GM21786 (cell line): Measurements from ENCODE around the gene PRKAG3.
A peak's percentile ranks its signal among the peaks of the same experiment; 100 is the strongest.

Experiments used
- ATAC-seq: cut with Tn5 transposase; IDR thresholded peaks from one replicate; pipeline ENCODE4 v1.9.1; 2021; ENCODE audit not compliant: unreplicated experiment

Gene PRKAG3

DNA sequence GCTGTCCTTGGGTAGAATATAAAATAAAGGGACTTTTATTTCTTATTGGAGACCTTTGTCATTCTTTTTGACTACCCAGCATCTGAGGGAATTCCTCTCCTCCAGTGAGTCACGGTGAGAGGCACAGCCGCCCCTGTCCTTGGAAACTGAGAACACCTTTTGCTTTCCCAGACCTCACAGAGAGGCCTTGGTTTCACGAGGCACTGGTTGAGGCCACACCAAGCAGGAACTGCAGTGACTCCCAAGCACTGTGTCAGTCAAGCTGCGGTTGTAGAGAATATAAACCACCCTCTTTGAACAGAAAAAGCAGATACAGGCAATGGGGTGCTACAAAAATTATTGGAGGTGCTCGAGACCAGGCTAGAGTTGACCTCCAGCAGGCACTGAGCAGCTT lies 16.4 kb downstream of the PRKAG3 start:
- ATAC-seq = no peak

DNA sequence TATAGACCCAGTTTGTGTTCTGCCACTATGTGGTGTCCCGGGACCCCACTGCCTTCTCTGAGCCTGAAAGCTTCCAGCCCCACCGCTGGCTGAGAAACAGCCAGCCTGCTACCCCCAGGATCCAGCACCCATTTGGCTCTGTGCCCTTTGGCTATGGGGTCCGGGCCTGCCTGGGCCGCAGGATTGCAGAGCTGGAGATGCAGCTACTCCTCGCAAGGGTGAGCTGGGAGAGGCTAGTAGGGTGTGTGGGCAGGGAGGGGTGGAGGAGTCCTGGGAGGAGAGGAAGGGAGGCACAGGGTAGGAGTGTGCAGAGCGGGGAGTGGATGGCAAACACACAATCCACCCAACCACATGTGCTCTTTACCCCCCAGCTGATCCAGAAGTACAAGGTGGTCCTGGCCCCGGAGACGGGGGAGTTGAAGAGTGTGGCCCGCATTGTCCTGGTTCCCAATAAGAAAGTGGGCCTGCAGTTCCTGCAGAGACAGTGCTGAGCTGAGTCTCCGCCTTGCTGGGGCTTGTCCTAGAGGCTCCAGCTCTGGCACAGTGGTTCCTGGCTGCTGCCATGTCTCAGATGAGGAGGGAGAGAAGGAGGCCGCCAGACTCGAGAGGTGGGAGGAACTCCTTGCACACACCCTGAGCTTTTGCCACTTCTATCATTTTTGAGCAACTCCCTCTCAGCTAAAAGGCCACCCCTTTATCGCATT lies 16.9 kb downstream of the PRKAG3 start:
- ATAC-seq = no peak

DNA sequence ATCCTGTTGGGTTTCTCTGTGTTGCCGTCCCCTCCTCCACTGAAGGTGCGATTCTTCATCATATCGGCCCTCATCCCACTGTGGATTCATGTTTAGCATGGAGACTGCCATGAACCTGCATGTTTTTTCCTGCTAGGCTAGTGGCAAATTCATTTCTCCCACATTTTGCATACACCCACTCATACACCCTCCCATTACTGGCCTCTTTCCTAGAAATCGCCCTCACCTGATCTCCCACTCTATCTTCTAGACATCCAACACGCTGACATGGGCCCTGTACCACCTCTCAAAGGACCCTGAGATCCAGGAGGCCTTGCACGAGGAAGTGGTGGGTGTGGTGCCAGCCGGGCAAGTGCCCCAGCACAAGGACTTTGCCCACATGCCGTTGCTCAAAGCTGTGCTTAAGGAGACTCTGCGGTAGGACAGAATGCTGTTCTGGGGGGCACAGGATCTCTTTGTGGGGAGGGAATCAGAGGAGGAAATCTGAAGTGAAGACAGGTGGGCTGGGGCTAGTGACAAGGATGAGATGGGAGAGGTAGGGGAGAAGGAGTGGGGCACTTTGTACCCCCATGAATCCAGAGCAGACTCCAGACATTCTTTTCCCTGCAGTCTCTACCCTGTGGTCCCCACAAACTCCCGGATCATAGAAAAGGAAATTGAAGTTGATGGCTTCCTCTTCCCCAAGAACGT lies 17.7 kb downstream of the PRKAG3 start:
- no peak for ATAC-seq

DNA sequence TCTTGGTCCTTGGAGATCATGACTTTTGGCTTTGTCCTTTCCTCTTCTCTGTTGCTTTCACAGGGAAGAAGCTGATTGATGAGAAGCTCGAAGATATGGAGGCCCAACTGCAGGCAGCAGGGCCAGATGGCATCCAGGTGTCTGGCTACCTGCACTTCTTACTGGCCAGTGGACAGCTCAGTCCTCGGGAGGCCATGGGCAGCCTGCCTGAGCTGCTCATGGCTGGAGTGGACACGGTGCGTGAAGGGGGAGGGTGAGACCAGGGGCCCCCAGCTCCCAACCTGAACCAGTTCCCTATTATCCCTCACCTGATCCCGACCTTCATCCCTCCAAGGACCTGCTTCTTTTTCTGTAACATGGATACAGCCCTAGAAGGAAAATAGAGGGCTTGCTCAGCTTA lies 18.7 kb downstream of the PRKAG3 start:
- no peak for ATAC-seq

DNA sequence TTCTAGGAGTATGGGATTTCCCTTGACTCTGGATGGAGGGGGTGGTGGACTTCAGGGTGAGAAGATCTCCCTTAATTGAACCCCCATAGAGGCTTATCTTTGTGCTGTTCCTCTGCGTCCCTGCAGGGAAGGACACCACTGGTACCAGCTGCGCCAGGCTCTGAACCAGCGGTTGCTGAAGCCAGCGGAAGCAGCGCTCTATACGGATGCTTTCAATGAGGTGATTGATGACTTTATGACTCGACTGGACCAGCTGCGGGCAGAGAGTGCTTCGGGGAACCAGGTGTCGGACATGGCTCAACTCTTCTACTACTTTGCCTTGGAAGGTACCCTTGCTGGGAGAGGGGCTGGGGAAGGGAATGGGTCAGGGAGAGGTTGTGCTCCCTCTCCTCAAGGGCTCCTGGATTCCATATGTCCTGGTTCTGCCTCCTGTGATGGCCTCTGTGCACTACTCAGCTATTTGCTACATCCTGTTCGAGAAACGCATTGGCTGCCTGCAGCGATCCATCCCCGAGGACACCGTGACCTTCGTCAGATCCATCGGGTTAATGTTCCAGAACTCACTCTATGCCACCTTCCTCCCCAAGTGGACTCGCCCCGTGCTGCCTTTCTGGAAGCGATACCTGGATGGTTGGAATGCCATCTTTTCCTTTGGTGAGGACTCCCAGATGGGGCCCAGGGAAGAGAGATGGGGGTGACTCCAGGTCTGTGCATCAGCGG lies 19.3 kb downstream of the PRKAG3 start:
- no peak for ATAC-seq

DNA sequence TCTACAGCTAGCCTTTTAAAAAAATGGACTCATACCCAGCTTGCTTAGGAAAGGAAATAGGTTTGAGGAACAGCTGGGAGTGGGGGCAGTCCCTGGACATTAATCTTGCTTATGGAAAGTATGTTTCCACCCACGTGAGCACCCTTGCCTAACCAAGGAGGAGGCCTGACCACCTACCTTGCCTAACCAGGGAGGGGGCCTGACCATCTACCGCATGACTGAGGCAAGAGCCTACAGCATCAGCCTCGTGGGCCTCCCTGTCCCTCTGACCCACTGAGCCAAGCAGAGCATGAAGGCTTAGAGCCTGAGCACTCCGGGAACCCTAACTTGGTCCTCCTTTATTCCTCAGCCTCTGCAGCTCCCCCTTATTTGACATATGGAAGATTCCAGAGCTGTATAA lies 20.2 kb downstream of the PRKAG3 start:
- ATAC-seq = no peak

DNA sequence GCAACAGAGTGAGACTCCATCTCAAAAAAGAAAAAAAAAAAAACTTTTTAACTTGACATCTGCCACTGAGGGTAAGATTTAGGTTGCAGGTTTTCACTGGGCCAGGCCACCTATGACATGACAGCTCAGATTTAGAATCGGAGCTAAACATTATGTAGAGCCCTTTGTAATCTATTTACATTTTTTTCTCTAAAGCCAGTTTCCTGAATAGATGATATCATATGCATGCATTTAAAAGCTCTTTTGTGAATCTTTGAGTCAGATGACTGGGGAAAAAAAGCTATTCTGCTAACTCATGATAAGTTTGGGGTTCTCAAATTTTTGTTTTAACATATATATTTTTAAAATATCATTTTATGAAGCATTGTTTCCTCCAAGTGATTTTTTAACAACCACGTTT lies 21.3 kb downstream of the PRKAG3 start:
- ATAC-seq = no peak

DNA sequence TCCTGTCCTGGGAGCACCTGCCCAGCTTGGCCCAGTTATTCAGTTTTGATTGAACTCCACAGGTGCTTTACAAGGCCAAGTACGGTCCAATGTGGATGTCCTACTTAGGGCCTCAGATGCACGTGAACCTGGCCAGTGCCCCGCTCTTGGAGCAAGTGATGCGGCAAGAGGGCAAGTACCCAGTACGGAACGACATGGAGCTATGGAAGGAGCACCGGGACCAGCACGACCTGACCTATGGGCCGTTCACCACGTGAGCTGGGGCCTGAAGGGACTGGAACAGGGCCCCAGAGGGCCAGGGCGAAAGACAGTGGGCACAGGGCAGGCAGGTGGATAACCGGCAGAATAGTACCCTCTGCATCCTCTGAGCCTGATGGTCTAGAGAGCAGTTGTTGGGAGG lies 22.1 kb downstream of the PRKAG3 start:
- no peak for ATAC-seq

DNA sequence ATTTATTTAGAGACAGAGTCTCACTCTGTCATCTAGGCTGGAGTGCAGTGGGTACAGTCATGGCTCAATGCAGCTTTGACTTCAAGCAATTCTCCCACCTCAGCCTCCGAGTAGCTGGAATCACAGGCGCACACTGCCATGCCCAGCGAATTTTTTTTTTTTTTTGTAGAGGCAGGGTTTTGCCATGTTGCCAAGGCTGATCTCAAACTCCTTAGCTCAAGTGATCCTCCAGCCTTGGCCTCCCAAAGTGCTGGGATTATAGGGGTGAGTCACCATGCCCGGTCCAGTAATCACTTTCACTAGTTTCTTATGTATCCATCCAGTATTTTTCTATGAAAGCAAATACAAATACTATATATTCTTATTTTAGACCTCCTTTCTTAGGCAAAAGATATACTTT lies 24.0 kb downstream of the PRKAG3 start:
- ATAC-seq = no peak

DNA sequence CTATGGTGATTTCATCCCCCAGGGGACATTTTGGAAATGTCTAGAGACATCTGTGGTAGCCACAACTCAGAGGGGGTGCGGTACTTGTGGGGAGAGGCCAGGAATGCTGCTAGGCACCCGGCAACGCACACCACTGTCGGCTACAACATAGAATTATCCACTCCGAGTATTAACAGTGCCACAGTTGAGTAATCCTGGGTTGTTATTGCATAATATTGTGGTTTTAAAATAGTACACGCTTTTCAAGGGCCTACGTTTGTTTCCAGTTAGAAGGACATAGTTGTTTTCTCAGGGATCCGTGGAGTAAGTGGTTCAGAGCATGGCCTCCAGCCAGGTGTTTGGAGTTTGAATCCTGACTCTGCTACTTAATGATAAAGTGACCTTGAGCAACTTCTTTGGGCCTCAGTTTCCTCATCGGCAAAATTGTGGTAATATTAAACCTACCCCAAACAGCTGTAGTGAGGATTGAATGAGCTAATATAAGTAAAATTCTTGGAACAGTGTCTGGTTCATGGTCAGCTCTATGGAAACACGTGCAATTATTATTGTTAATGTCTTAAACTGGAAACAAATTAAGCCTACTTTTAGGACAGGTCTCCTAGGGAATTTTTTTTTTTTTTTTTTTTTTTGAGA lies 25.1 kb downstream of the PRKAG3 start:
- peak; percentile 47 for ATAC-seq

DNA sequence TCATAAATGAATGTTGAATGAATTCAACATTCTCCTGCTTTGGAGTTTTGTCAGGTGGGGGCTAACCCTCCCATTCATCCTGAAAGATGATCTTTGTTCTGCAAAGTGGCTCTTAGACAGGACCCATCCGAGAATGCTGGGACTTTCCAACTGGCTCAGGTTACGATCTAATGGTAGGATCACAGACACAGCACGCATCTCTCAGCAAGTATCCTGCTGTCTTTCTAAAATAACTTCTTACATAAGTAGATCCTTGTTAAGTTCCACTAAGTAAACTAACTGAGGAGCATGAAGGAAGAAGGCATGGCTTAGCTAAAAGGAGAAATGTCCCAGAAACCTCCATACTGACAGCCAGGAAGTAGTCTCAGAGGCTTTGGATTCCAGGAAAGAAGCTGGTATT lies 26.0 kb downstream of the PRKAG3 start:
- no peak for ATAC-seq

DNA sequence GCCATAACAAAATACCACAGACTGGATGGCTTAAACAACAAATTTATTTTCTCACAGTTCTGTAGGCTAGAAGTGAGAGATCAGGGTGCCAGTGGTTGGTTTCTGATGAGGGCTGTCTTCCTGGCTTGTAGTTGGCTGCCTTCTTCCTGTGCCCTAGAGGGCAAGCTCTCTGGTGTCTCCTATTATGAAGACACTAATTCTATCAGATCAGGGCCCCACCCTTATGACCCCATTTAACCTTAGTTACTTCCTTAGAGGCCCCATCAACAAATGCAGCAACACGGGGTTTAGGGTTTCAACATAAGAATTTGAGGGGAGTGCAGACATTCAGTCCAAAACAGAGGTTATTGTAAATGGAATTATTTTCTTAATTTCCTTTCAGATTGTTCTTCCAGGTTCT lies 26.8 kb downstream of the PRKAG3 start:
- ATAC-seq = no peak

DNA sequence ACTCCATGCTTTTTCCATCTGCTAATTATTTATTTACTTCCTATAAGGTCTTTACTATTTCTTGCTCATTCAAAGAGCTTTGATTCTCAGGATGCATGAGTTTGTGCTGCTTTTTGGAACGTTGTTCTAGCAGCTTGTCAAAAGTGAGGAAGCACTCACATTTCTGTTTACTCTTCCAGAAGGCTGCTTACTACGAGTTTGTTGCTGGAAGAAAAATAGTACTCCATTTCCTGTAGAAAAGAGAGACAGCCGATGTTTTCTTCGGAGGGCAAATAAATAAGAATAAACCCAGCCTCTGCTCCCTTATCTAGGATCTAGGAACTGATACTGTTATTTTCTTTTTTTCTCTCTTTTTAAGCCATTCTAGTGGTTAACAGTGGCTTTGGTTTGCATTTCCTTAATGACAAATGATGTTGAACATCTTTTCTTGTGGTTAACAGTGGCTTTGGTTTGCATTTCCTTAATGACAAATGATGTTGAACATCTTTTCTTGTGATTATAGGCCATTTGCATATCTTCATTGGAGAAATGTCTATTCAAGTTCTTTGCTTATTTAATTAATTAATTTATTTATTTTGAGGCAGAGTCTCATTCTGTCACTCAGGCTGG lies 29.1 kb downstream of the PRKAG3 start:
- ATAC-seq = no peak

DNA sequence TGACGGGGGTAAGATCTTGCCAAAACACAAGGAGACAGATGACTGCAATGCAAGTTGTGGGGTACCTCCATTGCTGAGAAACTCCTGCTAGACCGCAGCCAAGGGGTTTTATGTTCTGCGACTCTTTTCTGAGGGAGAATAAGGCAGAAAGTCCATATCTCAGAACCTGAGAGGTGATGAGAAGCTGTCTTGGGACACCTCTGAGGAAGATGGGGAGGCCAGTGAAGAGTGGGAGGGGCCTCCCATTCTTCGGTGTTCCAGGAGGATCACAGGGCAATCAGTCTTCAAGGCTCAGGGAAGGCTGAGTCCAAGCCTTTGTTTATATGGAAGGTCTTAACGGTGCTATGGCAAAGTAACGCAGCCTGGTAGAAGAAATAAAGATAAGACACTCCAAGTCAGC lies 31.6 kb downstream of the PRKAG3 start:
- no peak for ATAC-seq

DNA sequence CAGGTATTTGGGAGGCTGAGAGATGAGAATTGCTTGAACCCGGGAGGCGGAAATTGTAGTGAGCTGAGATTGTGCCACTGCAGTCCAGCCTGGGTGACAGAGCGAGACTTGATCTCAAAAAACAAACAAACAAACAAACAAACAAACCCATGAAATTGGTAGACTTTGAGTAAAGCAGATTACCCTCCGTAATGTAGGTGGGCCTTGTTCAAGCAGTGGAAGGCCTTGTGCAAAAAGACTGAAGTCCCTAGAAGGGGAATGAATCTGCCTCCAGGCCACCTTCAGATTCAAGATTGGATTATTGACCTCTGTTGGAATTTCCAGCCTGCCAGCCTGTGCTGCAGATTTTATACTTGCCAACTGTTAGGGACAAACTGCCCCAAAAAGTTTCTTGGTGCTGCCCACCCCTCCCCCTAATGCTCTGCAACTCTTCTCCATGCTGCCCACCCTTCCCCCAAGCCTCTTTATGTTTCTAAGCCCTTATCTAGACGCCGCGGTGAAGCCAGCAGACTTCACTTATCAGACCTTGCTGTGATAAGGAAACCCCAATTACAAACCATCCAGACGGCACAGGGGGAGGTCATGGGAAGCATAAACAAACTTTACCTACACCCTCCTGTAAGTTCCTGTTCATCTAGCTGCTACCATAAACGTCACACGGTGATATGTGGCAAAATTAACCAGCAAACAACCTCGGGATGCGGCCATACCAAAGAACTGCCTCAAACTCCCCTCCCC lies 32.7 kb downstream of the PRKAG3 start:
- ATAC-seq = no peak

DNA sequence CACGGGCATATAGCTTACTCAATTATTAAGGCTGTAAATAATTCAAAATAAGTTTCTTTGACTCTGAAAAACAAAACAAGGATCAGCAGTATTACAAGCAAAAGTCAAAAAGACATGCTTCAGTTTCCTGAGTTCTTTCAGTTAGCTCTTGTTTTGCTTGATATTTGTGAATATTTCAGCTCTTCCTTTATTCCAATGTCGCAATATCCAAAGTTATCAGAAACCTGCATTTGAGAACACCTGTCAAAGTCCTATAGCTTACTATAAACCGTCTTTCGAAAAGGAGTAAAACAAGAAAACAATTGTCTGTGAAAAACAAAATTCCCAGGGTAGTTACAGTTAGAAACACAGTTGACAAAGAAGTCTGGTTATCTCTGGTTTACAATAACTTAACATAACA lies 34.9 kb downstream of the PRKAG3 start:
- no peak for ATAC-seq

DNA sequence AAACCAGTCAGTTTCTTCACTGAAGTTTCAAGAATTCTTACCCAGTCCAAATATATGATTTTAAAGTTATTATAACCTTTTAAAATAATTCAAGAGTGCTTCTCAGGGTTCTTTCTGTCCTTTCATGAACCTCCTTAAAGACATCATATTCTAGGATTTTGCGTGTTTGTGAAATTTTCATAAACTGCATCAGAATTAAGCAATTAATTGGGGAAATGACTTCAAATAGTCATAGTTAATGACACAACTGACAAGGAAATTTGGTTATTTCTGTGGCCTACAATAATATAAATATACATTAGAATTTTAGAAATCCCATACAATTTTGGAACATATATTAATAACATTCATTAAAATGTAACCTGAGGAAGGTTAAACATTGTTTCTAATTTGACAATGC lies 39.2 kb downstream of the PRKAG3 start:
- no peak for ATAC-seq

DNA sequence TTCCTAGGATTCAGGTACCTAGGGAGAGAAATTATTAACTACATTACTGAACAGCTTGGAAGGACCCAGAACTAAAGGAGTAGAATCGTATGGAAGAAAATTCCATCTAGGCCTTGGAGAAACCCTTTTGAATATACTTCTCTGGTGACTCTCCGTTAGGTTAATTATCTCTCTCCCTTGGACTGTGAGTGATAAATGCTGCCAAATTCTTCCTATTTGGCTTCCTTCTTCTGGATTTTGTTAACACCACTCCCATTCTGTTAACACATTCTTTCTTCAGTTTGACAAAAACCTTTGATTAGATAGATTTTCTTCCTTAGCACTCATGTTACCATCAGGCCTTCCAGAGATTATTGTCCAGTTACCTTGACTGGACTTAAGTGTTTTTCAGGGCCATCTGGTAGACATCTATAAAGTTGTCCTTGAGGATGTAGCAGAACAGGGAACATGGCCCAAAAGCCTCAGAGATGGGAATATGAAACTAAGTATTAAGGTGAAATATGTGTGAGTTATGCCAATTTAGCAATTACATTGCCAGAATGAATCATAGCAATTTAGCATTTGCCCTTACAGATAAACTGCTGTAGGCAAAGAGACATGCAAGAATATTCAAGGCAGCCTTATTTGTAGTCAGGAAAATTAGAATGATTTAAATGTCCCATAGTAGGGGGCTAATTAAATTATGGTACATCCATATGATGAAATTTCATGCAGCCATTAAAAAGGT lies 42.9 kb downstream of the PRKAG3 start:
- ATAC-seq = no peak

DNA sequence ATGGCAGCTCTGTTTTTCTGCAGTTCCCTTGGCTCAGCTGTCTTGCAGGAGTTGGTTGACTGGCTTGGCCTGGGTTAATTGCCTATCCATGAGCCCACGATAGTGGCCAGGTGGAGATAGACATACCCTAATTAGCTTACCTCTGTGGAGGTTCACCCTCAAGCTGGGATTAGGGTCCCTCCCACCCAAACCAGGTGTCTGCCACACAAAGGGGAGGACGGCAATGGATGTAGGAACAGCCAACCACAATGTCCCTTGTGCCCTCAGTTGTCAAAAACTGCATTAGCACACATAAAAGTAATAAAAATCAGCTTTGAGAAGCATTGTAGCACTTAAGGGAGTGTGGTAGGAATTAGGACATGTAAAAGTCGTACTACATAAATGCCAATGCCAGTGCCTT lies 45.5 kb downstream of the PRKAG3 start:
- ATAC-seq = no peak

DNA sequence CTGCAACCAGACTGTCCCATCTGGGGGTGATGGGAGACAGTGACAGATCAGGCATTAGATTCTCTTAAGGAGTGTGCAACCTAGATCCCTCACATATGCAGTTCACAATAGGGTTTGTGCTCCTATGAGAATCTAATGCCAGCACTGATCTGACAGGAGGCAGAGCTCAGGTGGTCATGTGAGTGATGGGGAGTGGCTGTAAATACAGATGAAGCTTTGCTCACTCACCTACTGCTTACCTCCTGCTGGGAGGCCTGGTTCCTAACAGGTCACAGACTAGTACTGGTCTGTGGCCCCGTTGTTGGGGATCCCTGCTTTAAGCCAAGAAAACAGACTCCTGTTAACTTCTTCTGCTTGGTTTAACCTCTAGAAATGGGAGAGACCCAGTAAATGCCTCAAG lies 46.5 kb downstream of the PRKAG3 start:
- no peak for ATAC-seq
